Urinary bladder (tissue), 4 donors: ENCODE results near the gene GTF2F2. TPM values are rescaled to one million over a fixed set of nuclear protein-coding genes. Genes with fewer than 3 reads are reported as not detected.

Experiments
- DNase-seq: peaks from one replicate; pipeline ENCODE4 v3.0.0-alpha.2; 2015; ENCODE audit errors: extremely low spot score
- H3K27ac ChIP-seq: one replicate; pipeline ENCODE4 v1.5.1; 2013; ENCODE audit warnings: low read depth, mild to moderate bottlenecking, moderate library complexity
- H3K36me3 ChIP-seq: one replicate; pipeline ENCODE4 v1.6.1; 2013; ENCODE audit warnings: mild to moderate bottlenecking, moderate library complexity; ENCODE audit not compliant: insufficient read depth
- H3K4me1 ChIP-seq: one replicate; pipeline ENCODE4 v1.6.1; 2013; ENCODE audit warnings: mild to moderate bottlenecking, moderate library complexity; ENCODE audit not compliant: insufficient read depth
- H3K4me3 ChIP-seq: one replicate; pipeline ENCODE4 v1.5.1; 2013; ENCODE audit warnings: low read depth, low read length
- WGBS: extraction: QIAGEN DNeasy Blood & Tissue Kit; methylation state at CpG from one replicate; pipeline ENCODE4 v1.1.7; 2013; 5-methylcytosine and 5-hydroxymethylcytosine counted together
- polyA plus RNA-seq: library from polyadenylated mRNA; stranded (reverse); fragments of 200-250 nt; gene quantifications from one replicate; pipeline ENCODE4 v1.2.3, GENCODE V29; 2013
- total RNA-seq: library from RNA; depleted of rRNA; stranded (reverse); fragments of >200 nt; gene quantifications from one replicate; pipeline ENCODE4 v1.2.3, GENCODE V29; 2014
- donor health status: healthy with polysubstance abuse.
- donor health status: healthy.

Gene GTF2F2, protein sequence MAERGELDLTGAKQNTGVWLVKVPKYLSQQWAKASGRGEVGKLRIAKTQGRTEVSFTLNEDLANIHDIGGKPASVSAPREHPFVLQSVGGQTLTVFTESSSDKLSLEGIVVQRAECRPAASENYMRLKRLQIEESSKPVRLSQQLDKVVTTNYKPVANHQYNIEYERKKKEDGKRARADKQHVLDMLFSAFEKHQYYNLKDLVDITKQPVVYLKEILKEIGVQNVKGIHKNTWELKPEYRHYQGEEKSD
- total RNA-seq (30.7 TPM), polyA plus RNA-seq (21.3 TPM)

DNA sequence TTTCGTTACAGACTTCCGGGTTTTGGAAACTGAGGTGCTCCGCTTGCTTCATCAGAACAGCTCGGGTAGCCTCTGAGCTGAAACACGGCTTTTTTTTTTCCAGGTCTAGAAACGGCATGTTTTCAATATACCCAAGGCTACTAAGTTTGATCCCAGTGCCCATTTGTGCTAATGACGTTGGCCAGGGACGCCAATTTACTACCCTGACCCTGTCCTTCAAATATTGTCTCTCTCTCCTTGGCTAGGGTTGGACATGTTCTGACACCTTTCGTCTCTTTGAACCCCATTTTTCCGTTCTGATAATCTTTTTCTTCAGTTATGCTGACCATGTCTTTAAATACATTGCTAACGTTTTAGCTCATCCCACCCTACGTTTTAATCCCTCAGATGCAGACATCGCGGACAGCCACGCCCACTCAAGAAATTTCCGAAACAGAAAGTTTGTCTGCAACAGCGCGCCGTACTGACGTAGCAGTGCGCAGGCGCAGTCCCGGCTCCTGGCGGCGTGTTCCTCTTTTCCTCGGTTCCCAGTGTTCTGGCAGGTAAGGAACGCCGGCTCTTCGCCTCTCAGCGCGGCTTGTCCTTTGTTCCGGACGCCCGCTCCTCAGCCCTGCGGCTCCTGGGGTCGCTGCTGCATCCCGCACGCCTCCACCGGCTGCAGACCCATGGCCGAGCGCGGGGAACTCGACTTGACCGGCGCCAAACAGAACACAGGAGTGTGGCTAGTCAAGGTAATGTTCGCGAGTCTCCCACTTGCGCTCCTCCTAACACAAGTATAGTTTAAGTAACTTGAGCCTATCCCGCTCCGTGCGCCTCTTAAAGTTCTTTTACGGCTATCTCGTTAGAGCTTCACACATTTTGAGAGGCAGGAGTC is at the start of gene GTF2F2:
Gene GTF2F2 (plus strand): TSS at position 520 of the 874 bp plus-strand sequence. CDS start 146 bp downstream, at position 666.
- Histone ChIP-seq H3K4me3 (peak within 1 kb of the TSS; percentile 72), H3K27ac (no peak within 1 kb of the TSS), H3K4me1 (peaks cover 3% of the 10 kb centered on the region), H3K36me3 (no peaks in the 10 kb centered on the region)
- under 1% methylated on average over 53 of the region's 53 CpGs for WGBS
- peak; percentile 83 for DNase-seq

DNA sequence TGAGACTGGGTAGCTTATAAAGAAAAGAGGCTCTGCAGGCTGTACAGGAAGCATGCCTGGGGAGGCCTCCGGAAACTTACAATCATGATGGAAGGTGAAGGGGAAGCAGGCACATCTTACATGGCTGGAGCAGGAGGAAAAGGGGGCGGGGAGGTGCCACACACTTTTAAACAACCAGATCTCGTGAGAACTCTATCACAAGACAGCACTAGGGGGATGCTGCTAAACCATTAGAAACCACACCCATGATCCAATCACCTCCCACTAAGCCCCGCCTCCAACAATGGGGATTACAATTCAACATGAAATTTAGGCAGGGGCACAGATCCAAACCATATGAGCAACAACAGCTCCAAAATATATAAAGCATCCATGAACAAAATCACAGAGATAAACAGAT is 46.5 kb upstream of the GTF2F2 start:
- H3K36me3 ChIP-seq = no peaks in the 10 kb centered on the region
- H3K27ac ChIP-seq = no peak overlapping the region
- H3K4me1 ChIP-seq = no peaks in the 10 kb centered on the region
- WGBS = 74% methylated on average over 4 of the region's 4 CpGs
- no peak for DNase-seq
- H3K4me3 ChIP-seq = no peak overlapping the region

DNA sequence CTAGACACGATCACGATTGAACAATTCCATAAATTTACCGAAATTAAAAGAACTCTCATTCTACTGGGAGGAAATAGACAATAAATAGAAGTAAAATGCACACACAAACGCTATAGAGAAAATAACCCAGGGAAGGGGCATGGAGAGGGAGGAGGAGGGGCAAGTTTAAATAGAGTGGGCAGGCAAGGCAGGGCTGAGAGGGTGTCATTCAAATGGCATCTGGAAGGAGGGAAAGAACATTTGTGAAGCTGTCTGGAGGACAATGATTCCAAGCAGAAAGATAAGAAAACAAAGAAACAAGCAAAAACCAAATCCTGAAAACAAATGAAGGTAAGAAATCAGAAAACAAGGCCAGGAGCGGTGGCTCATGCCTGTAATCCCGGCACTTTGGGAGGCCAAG is 45.6 kb upstream of the GTF2F2 start:
- Histone ChIP-seq H3K4me1 (no peaks in the 10 kb centered on the region), H3K4me3 (no peak overlapping the region), H3K36me3 (no peaks in the 10 kb centered on the region), H3K27ac (no peak overlapping the region)
- 89% methylated on average over 6 of the region's 6 CpGs for WGBS
- DNase-seq = no peak

DNA sequence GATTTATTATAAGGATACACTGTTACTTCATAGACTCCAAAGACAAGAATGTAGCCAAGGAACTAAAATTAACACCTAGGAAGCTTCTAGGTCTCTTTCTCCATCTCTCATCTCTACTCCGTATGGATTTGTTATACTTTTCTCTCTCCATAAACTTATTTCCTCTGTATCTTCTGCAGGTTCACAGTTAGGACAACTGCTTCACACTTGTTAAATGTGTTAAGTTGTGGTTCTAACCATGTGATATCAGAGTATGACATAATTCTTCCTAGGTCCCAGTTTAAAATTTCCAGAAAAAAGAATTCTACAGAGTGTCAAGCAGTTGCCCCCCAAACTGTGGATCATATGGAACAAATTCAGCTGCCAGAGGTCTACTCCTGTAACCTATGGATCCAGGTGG is 42.3 kb upstream of the GTF2F2 start:
- Histone ChIP-seq H3K4me3 (no peak overlapping the region), H3K36me3 (no peaks in the 10 kb centered on the region), H3K4me1 (no peaks in the 10 kb centered on the region), H3K27ac (no peak overlapping the region)
- WGBS = 67% methylated on average over 1 of the region's 1 CpG
- DNase-seq = no peak

DNA sequence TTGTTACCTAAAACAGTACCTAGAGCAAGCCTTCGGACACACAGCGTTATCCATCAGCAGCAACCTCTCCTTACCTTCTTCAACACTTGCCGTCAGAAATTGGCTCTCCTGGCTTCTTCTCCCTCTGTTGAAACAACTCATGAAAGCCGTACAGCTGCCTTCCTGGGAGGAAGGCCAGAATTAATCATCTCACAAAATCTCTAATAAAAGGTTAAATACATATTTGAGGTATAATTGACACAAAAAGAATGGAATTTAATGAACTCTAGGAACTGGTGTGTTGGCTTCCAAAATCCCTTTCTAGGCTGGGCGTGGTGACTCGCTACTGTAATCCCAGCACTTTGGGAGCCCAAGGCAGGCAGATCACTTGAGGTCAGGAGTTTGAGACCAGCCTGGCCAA is 37.3 kb upstream of the GTF2F2 start:
- no peak for DNase-seq

DNA sequence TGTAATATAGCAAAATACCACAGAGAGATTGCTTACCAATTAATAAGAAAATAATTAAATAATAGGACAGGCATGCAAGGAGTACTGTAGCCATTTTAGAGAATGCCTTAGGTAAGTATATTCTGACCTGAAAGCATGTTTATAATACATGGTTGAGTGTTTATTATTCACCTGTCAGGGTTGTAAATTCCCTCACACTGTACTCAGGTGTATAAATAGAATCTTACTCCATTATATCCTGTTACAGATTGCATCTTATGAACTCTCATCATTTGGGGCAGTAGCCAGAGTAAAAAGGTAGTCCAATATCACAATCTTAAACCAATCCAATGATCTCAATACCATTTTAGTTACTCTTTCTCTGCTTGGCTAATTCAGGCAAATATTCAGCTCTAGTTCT is 35.8 kb upstream of the GTF2F2 start:
- Histone ChIP-seq H3K27ac (no peak overlapping the region), H3K4me3 (no peak overlapping the region), H3K36me3 (no peaks in the 10 kb centered on the region), H3K4me1 (no peaks in the 10 kb centered on the region)
- no peak for DNase-seq

More for the DNA sequence above, 37.3 kb upstream of the GTF2F2 start:
- H3K4me3 ChIP-seq = no peak overlapping the region
- no peaks in the 10 kb centered on the region for H3K4me1 ChIP-seq
- no peak overlapping the region for H3K27ac ChIP-seq
- H3K36me3 ChIP-seq = no peaks in the 10 kb centered on the region
- WGBS = 63% methylated on average over 6 of the region's 6 CpGs

DNA sequence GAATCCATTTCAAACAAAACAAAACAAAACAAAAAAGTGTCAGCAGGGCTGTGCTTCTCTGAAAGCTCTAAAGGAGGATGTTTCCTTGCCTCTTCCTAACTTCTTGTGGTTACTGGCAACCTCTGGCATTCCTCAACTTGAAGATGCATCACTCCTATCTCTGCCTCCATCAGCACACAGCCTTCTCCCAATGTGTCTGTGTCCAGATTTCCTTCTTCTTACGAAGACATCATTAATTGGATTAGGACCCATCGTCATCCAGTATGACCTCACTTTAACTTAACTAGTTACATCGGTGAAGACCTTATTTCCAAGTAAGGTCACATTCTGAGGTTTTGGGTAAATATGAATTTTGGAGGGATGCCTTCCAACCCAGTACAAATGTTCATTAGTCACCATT is 33.8 kb upstream of the GTF2F2 start:
- no peaks in the 10 kb centered on the region for H3K36me3 ChIP-seq
- no peak for DNase-seq
- H3K4me1 ChIP-seq = no peaks in the 10 kb centered on the region
- no peak overlapping the region for H3K4me3 ChIP-seq
- H3K27ac ChIP-seq = no peak overlapping the region
- WGBS = 82% methylated on average over 3 of the region's 3 CpGs

DNA sequence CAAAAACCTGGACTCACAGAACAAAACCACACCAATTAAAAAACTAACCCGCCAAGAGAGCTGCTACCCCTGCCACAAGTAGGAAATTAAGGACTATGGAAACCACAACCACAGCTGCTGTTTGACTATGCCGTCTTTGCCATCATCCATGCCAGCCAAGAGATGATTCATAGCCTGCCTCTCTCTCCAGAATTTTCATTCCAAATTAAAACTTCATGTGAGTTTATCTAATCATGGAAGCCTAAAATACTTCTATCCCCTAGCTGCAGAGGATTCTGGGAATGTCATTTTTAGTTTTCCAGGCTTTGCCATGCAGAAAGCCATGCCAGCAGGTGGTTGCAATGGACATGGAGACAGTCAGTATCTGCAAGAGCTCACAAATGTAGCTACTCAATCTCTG is 27.6 kb upstream of the GTF2F2 start:
- Histone ChIP-seq H3K4me3 (no peak overlapping the region), H3K4me1 (no peaks in the 10 kb centered on the region), H3K27ac (no peak overlapping the region), H3K36me3 (no peaks in the 10 kb centered on the region)
- WGBS = 56% methylated on average over 2 of the region's 2 CpGs
- no peak for DNase-seq

DNA sequence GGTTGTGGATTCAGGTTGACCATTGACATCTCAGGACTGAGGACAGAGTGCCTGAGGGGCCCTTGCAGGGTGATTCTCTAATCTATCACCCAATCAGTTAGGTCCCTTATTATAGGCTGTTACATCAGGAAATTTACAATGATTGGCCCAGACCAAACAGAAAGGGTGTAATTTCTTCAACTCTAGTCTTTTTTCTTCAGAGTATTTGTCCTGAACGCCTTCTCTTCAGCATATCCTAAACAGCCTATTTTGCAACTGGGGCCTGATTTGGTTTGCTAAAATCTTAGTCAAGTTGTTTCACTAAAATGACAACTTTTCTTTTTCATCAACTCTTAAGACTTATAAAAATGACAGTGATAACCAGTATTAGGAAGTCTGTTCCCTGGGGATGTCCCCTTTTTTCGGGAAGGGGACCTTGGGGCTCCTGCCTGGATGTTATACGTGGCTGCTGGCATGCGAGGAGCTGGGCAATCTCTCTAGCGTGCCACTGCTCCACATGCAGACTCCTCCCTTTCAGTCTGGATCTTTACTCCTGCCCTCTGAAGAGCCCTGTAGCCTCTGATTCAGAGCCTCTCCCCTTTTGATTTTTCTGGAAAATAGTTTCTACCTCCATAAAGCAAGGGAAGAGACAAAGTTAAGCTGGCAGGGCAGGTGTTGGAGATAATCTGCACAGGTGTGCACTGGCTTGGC is 19.6 kb upstream of the GTF2F2 start:
- no peak overlapping the region for H3K27ac ChIP-seq
- 87% methylated on average over 5 of the region's 5 CpGs for WGBS
- H3K4me1 ChIP-seq = no peaks in the 10 kb centered on the region
- H3K36me3 ChIP-seq = no peaks in the 10 kb centered on the region
- DNase-seq = no peak
- no peak overlapping the region for H3K4me3 ChIP-seq

DNA sequence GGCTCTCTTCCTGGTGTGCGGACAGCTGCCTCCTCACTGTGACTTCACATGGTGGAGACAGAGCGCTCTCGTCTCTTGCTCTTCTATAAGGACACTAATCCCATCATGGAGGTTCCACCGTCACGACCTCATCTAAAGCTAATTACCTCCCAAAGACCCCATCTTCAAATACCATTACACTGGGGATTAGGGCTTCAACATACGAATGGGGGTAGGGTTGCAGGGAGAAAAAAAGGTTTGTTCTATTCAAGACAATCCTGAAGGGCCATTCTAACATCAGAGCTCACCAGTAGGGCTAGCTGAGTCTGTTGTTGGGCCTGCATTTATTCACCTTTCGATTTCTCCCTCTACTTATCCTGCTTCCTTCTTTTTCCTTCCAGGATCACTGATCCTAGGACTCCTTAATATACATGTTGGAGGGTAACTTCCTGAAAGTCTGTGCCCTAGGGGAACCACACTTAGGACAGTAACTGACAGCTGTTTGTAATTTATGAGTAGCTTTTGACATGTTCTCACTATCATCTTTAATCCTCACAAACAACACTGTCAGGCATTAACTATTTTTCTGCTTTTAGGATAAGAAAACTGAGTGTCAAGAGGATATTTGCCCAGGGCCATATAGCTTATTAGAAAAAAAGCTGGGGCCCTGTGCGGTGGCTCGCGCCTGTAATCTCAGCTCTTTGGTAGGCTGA is 18.8 kb upstream of the GTF2F2 start:
- H3K4me1 ChIP-seq = no peaks in the 10 kb centered on the region
- H3K36me3 ChIP-seq = no peaks in the 10 kb centered on the region
- WGBS = 81% methylated on average over 10 of the region's 10 CpGs
- H3K4me3 ChIP-seq = no peak overlapping the region
- H3K27ac ChIP-seq = no peak overlapping the region
- DNase-seq = no peak

DNA sequence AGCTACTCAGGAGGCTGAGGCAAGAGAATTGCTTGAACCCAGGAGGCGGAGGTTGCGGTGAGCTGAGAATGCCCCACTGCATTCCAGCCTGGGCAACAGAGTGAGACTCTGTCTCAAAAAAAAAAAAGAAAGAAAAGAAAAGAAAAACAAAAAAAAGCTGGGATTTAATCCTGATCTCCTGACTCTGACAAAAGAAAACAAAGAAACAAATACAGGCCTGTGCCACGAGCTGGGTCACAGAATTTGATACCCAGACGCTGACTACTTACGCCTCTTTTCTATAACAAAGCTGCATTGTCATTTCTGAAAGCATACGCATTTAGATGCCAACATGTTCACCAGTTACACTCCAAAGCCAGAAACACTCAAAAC is 18.2 kb upstream of the GTF2F2 start:
- H3K36me3 ChIP-seq = no peaks in the 10 kb centered on the region
- DNase-seq = no peak
- no peak overlapping the region for H3K4me3 ChIP-seq
- no peak overlapping the region for H3K27ac ChIP-seq
- WGBS = 80% methylated on average over 6 of the region's 6 CpGs
- no peaks in the 10 kb centered on the region for H3K4me1 ChIP-seq

DNA sequence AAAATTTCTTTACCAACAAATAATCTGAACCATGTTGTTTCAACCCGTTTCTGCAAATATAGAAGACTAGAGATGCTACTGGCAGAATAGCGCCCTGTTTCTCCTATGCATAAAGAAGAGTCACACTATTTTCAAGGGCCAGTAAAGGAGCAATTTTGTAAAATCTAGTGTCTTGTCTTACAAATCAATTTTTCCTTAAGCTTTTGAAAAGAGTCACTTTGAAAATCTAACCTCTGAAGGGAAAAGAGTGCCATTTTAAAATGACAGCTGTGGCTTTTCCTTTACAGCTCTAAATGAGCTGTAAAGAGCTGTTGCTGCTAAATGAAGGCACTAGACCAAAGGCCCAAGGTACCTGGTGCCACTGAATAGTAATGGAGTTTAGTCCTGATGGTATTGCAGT is 16.9 kb upstream of the GTF2F2 start:
- no peak overlapping the region for H3K27ac ChIP-seq
- no peak for DNase-seq
- H3K4me3 ChIP-seq = no peak overlapping the region
- H3K36me3 ChIP-seq = no peaks in the 10 kb centered on the region
- no peaks in the 10 kb centered on the region for H3K4me1 ChIP-seq
- WGBS = 82% methylated on average over 2 of the region's 2 CpGs

DNA sequence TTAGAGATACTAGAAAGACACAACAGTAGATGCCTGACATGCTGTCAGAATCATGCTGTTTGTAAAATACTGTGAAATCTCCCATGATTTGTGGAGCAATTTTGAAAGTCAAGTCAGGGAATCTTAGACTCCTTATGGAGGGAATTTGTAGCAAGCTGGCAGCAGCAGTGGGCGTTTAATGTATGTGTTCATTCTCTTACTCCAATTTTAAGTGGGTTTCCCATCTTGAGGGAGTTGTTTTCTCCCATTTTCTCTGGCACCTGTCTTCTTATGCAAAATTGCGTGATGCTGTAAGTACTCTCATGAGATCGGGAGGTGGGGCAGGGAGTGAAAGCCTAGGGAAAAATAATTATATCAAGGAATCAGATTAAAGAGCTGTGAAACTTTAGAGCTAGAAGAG is 16.0 kb upstream of the GTF2F2 start:
- no peaks in the 10 kb centered on the region for H3K36me3 ChIP-seq
- DNase-seq = no peak
- H3K4me3 ChIP-seq = no peak overlapping the region
- 91% methylated on average over 3 of the region's 3 CpGs for WGBS
- no peaks in the 10 kb centered on the region for H3K4me1 ChIP-seq
- no peak overlapping the region for H3K27ac ChIP-seq
